ENCODE results near the gene PUM2.

Gene PUM2

DNA sequence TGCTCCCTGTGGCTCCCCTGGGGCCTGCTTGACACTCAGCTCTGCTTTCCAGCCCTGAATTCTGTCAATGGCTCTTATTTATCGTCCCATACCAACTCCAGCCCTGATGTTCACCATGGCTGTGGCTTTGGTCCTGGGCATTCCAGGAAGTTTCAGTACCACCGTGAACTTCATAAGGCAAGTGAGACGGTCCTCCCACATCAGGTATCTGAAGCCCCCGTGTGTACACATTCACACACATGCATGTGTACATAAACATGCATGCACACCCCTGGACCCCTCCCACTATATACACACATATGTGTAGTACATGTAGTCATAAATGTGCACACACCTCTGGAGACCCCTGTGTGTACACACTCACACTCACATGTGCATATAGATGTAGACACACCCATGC lies 43.3 kb upstream of the PUM2 start:
- FAIRE-seq (no peak), DNase-seq (ENCODE audit: insufficient read length, low spot score) (no peak)
- TF ChIP-seq, protein P1, sequence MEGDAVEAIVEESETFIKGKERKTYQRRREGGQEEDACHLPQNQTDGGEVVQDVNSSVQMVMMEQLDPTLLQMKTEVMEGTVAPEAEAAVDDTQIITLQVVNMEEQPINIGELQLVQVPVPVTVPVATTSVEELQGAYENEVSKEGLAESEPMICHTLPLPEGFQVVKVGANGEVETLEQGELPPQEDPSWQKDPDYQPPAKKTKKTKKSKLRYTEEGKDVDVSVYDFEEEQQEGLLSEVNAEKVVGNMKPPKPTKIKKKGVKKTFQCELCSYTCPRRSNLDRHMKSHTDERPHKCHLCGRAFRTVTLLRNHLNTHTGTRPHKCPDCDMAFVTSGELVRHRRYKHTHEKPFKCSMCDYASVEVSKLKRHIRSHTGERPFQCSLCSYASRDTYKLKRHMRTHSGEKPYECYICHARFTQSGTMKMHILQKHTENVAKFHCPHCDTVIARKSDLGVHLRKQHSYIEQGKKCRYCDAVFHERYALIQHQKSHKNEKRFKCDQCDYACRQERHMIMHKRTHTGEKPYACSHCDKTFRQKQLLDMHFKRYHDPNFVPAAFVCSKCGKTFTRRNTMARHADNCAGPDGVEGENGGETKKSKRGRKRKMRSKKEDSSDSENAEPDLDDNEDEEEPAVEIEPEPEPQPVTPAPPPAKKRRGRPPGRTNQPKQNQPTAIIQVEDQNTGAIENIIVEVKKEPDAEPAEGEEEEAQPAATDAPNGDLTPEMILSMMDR (IDR thresholded peaks at IDR 0.05; ENCODE audit: insufficient read depth, missing control alignments): no peak

DNA sequence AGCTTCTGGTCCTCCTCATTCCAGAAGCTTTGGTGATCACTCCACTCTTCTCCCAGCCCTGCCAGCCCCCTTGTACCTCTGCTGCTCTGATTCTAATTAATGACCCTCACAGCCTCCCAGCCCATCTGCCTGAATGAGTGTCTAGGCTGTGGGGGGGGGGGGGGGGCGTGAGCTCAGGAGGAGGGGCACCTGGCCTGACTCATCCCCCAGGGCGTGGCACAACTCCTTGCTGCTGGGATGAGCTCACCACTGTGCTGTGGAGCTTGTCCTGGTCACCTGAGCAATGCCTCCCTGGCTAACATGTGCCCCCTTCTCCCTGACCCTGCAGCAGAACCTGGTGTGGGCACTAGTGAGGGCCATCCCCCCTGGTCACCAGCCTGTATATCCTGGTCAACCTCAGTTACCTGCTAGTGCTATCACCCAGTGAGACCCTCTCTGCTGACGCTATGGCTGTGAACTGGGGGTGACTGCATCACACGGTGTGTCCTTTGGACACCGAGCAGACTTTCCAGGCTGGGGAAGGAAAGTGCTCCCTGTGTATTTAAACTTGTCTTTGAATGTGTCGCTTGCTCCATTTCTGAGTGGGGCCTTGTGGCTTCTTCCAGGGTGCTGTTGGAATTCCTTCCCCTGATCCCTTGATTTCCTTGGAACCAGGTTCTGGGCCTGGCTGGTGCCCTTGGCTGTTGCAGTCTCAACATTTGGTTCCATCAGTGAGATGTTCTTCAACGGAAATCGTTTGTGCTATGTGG lies 41.5 kb upstream of the PUM2 start:
- DNase-seq (ENCODE audit: insufficient read length, low spot score) (no peak), FAIRE-seq (no peak)
- TF ChIP-seq, protein P1 (IDR thresholded peaks at IDR 0.05; ENCODE audit: insufficient read depth, missing control alignments): no peak

DNA sequence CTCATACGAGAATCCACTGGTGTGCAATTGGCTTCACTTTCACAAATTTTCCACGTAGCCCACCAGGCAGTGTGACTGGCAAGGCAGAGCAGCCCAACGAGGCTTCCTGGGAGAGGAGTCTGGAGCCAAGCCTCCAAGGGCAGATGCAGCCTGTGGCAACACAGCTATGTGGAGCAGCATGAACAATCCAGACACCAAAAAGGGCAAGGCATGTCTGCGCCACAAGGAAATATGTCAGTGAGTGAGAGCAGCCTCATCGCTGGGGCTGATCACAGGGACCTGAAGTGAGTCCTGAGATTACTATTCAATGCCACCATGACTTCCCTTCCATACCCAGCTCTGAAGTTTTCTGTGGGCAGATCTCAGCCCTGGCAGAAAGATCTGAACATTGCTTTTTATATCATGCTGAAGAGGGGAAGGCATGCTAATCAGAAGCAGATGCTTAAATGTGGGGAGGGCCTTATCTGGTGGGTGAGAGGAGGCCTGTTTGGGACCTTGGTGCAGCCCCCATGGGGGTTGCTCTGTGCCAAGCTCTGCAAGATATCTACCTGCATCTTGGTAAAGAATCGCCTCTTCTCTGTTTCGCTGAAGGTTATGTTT lies 40.0 kb upstream of the PUM2 start:
- TF ChIP-seq, protein P1 (IDR thresholded peaks at IDR 0.05; ENCODE audit: insufficient read depth, missing control alignments): no peak
- no peak for FAIRE-seq
- no peak for DNase-seq (ENCODE audit: insufficient read length, low spot score)

DNA sequence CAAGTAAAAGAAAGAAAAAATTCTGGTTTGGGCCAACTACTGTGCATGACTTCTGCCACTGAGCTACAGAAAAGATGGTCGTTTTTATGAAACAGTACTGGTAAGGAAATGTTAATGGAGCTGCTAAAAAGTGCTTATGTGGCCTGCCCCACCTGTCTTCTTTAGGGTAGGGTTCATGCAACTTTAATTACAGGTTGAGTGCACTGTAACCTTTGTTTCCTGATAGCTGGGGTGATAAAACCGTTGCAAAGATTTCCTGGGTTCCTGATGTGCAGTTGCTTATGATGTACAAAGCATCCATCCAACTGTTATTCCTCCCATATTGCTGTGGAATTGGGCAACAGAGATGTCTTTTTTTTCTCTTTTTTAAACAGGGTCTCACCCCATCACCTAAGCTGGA lies 34.3 kb upstream of the PUM2 start:
- no peak for DNase-seq (ENCODE audit: insufficient read length, low spot score)
- TF ChIP-seq, protein P1 (IDR thresholded peaks at IDR 0.05; ENCODE audit: insufficient read depth, missing control alignments): no peak
- no peak for FAIRE-seq

DNA sequence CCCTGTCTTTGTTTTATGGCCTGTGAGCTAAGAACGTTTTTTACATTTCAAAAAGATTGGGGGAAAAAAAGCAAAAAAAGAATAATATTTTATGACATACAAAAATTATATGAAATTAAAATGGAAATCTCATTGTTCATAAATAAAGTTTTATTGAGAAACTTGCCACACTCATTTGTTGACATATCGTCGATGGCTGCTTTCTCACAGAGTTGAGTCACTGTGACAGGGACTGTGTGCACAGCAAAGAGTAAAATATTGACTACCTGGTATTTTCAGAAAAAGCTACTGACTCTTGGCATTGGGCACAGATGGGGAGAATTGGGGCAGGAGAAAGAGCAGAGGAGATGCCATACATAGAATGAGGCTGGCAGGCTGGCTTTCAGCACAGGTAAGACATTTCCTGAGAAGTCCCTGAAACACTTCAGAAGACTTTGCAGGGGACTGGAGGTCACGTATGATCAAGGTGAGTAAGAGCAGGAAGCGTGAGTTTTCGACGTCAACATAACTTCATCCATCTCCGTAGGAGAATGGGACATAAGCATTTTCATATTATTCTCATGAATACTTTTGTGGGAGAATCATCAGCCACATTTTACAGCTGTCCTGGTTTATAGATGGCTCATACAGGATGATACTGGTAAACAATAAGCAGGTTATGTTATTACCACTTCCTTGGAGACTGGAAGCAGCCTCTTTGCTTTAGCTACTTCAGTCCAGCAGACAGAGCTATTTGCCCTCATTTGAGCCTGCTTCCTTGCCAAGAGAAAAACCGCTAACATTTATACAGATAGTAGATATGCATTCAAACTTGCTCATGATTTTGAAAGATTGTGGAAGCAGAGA lies 32.5 kb upstream of the PUM2 start:
- DNase-seq (ENCODE audit: insufficient read length, low spot score) (no peak), FAIRE-seq (no peak)
- TF ChIP-seq, protein P1 (IDR thresholded peaks at IDR 0.05; ENCODE audit: insufficient read depth, missing control alignments): no peak

DNA sequence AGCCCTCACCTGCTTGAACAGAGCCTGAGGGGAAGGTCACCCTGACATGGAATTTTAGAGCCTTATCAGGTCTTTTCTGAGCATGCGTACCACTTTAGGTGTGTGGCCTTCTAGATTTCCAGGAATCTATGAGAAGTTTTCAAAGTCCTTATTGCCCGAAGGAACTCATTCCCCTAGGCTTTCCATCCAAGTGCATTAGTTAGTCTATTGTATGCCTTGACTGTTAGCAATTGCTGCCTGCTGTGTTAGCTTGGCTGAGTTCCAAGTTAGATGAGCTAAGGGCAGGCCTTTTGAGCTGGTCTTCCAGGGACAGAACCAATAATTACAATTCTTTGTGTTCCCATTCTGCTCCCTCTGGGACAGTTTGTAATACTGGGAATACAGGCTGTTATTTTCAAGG lies 30.8 kb upstream of the PUM2 start:
- DNase-seq (ENCODE audit: insufficient read length, low spot score) (no peak), FAIRE-seq (no peak)
- TF ChIP-seq, protein P1 (IDR thresholded peaks at IDR 0.05; ENCODE audit: insufficient read depth, missing control alignments): no peak
